Iris pigment epithelial cell (primary cell): ENCODE measurements around the gene ZNF235.
"Not testable (repeated sequence)": the region's sequence is repeated elsewhere in the genome, so short reads cannot be mapped to it uniquely, and the experiment has no call there.

Experiments used
- DNase-seq: peaks from one replicate; pipeline ENCODE4 v3.0.0-alpha.2; 2011; ENCODE audit warnings: low read depth

The ZNF235 gene

GRCh38 chr19:44255705-44256411 lies 49.0 kb downstream of the ZNF235 start:
- DNase-seq: no peak

DNA sequence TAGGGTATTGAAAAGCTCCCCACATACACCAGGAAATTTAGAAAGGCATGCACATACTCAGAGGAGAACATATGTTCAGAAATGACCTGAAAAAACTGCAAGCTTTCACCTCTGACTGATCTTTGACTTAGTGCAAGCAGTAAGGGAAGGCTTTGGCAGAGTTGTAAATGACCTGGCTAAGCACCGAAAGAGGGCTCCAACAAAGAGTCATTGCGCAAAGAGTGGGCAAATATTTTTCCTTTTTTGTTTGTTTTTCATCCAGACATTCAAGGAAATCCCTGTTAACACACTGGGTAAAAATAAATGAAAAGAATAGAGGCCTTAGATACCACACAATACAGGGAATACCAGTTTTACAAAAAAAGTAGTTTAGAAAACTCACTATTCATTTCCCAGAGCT lies 50.3 kb downstream of the ZNF235 start:
- no peak for DNase-seq

DNA sequence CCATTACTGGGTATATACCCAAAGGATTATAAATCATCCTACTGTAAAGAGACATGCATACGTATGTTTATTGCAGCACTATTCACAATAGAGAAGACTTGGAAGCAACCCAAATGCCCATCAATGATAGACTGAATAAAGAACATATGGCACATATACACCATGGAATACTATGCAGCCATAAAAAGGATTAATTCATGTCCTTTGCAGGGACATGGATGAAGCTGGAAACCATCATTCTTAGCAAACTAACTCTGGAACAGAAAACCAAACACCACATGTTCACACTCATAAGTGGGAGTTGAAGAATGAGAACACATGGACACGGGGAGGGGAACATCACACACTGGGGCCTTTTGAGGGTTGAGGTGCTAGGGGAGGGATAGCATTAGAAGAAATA lies 51.4 kb downstream of the ZNF235 start:
- not testable (repeated sequence) for DNase-seq

GRCh38 chr19:44252332-44252731 lies 52.5 kb downstream of the ZNF235 start:
- not testable (repeated sequence) for DNase-seq

- DNase-seq: no peak
These were observed 68.4 kb downstream of the ZNF235 start for GRCh38 chr19:44236384-44236783.
